Measurements from ENCODE around the gene ADRB2.

ADRB2 gene

DNA sequence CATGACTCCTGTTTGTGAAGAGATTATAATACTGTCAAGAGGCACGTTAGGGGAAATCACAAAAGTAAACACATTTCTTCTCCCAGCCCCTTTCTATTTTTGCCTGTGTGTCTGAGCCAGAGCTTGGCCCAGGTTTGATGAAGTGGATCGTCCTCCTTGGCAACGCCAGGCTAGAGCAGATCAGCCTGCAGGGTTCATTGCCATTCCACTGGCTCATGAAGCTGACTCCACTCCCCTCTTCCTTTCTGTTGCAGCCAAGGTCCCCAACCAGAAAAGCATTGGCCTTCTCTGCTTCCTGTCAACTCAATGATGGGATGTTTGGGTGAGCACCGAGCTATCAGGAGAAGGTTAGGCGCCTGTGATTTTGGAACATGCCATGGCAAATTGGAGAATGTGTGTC, 3.3 kb downstream of the ADRB2 start:
- in situ Hi-C loops (cut with HindIII; ENCODE audit: low sequenced_read_pairs), result no loop called here

GRCh38 chr5:148830211-148830610, 3.8 kb downstream of the ADRB2 start:
- in situ Hi-C loops (cut with HindIII; ENCODE audit: low sequenced_read_pairs), result no loop called here

DNA sequence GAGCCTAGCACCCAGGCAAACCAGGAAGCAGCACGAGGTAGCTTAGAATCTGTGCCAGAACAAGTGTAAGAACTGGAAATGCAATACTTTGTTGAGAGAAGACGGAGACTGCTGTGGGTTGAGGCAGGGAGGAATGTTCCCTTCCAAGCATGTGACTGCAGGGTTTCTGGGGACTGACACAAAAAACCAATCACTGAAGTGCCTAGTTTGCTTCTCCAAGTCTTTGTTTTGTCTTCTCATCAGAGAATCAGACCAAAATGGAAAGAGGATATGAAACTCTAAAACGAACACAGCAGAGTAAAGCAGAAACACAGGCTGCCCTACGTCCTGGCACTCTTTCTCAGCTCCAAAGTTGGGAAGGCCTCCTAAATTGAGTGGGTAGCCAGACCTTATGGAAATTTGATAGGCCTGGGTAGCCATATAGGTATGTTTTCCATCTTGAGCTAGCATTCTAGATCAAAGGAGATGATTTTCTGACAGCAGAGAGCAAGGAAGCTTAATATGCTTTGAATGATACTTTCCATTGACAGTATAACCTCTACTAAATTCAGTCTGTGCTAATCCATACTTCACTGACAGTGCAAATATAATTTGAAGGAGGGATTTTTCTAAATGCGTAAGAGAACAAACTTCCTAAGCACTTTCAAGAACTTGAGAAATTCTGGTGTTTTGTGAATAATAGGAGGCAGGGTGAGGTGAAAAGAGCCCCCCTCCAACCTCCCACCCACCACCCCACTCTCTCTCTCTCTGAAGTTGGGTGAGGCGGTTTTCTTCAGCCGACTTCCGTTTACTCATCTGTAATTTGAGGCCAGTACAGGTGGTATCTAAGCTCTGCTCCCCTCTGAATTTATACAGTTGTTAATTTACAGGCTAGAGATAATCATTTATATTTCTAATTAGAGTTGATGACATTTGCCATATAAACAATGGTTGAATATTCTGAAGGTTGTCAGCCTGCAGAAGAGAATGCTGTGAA, 5.5 kb downstream of the ADRB2 start:
- in situ Hi-C loops (cut with HindIII; ENCODE audit: low sequenced_read_pairs), result no loop called here

GRCh38 chr5:148833122-148833521, 6.7 kb downstream of the ADRB2 start:
- in situ Hi-C loops (cut with HindIII; ENCODE audit: low sequenced_read_pairs), result no loop called here

- in situ Hi-C loops (cut with HindIII; ENCODE audit: low sequenced_read_pairs), result no loop called here
Observed at GRCh38 chr5:148833925-148834324, 7.5 kb downstream of the ADRB2 start.

GRCh38 chr5:148834689-148835088, 8.3 kb downstream of the ADRB2 start:
- in situ Hi-C loops (cut with HindIII; ENCODE audit: low sequenced_read_pairs), result no loop called here

- in situ Hi-C loops (cut with HindIII; ENCODE audit: low sequenced_read_pairs), result no loop called here
Observed at GRCh38 chr5:148836272-148837250, 10.2 kb downstream of the ADRB2 start.

DNA sequence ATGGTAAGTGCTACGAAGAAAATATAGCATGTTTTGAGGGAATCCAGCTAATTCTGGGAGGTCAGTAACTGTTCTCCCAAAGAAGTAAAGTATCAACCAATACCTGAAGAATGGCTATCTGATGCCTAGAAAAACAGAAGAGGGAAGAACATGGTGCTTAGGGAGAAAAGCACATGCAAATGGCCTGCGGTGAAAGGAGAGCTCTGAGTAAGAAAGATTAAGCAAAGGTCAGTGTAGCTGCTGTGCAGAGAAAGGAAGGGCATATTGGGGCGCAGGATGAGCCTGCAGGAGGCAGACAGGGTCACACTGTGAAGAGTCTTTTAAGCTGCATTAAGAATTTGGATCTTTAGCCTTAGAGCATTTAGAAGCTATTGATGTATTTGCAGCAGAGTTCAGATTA, 11.0 kb downstream of the ADRB2 start:
- in situ Hi-C loops (cut with HindIII; ENCODE audit: low sequenced_read_pairs), result no loop called here

GRCh38 chr5:148838357-148838756, 11.9 kb downstream of the ADRB2 start:
- in situ Hi-C loops (cut with HindIII; ENCODE audit: low sequenced_read_pairs), result no loop called here

DNA sequence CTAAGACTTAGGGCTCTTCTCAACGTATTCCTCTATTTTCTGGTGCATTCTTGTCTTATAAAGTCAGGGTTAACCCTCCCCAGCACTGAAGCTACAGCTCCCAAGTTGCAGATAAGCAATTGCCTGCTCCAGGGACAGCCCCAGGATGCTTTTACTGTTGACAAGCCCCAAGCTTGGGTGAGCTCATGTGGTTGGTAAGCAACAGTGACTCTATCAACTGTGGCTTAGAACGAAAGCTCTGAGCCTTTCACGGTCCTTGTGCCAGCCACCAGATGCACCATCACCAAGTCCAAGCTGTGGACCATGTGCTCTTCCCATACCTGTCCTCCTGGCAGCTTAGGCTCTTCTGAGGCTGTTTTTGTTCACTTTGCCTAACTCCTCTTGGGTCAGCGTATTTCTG, 13.5 kb downstream of the ADRB2 start:
- in situ Hi-C loops (cut with HindIII; ENCODE audit: low sequenced_read_pairs), result no loop called here

DNA sequence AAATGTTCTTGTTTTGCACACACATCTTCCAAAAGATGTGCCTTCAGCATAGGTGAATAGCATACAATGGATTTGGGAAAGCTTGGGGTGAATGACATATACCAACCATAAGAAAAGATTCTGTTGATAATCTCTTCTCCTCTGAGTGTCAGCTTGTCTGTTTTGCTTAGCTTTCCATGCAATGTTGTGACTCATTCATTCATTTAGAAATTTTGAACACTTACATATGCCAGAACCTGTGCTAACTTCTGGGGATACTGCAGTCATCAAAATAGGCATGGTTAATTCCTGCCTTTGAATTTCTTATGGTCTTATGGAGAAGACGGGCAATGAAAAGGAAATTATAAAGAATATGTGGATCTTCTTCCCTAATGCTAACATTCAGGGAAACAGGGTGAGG, 14.1 kb downstream of the ADRB2 start:
- in situ Hi-C loops (cut with HindIII; ENCODE audit: low sequenced_read_pairs), result no loop called here

- in situ Hi-C loops (cut with HindIII; ENCODE audit: low sequenced_read_pairs), result no loop called here
Observed at GRCh38 chr5:148841519-148841918, 15.1 kb downstream of the ADRB2 start.

- in situ Hi-C loops (cut with HindIII; ENCODE audit: low sequenced_read_pairs), result no loop called here
Observed at GRCh38 chr5:148842161-148842560, 15.8 kb downstream of the ADRB2 start.

GRCh38 chr5:148843510-148844318, 17.3 kb downstream of the ADRB2 start:
- in situ Hi-C loops (cut with HindIII; ENCODE audit: low sequenced_read_pairs), result no loop called here

- in situ Hi-C loops (cut with HindIII; ENCODE audit: low sequenced_read_pairs), result no loop called here
Observed at GRCh38 chr5:148844433-148845280, 18.2 kb downstream of the ADRB2 start.

- in situ Hi-C loops (cut with HindIII; ENCODE audit: low sequenced_read_pairs), result no loop called here
Observed at GRCh38 chr5:148846930-148847329, 20.5 kb downstream of the ADRB2 start.

GRCh38 chr5:148847456-148847855, 21.0 kb downstream of the ADRB2 start:
- in situ Hi-C loops (cut with HindIII; ENCODE audit: low sequenced_read_pairs), result no loop called here

GRCh38 chr5:148848393-148849031, 22.1 kb downstream of the ADRB2 start:
- in situ Hi-C loops (cut with HindIII; ENCODE audit: low sequenced_read_pairs), result no loop called here

GRCh38 chr5:148849461-148849860, 23.1 kb downstream of the ADRB2 start:
- in situ Hi-C loops (cut with HindIII; ENCODE audit: low sequenced_read_pairs), result no loop called here

All from DLD1 (cell line).